ENCODE measurements around the gene ADAMTS18. TPM values are rescaled to one million over a fixed set of nuclear protein-coding genes. Genes with fewer than 3 reads are reported as not detected.

The ADAMTS18 gene
- total RNA-seq, 4 donors from 2014 or later = 2.8 to 21.1 (median 7.8) TPM

DNA sequence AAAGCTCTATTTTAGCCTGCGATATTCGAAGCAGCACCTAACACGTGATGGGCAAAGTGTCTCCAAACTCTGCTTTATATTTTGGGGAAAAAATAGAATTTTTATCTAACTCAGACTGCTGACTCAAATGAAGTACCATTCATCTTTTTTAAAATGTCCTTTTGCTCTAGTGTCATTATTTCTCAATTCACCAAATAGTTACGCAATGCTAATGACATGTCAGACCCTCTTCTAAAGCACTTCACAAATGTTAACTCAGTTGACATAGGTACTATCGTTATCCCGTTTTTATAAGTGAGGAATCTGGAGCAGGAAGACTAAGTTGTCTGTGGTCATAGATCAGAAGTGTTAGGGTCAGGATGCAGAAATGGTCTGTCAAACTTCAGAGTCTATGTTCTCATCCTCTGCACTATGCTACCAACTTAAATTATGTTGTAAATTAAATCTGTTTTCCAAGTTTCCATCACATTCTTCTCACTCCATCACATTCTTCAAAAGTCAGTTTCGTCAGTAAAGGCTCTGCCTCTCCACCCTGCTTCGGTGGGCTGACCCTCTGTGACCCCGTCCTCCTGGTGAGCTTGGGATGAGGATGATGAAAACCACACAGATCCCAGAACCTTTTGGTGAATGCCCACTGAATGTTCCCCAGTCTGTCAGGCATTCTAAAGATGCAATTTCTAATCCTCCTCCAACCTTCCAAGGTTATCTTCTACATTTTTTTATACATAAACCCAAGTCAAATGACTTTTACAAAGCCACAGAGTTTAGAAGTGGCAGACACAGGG, 102.8 kb downstream of the ADAMTS18 start:
- TF ChIP-seq, protein P1, sequence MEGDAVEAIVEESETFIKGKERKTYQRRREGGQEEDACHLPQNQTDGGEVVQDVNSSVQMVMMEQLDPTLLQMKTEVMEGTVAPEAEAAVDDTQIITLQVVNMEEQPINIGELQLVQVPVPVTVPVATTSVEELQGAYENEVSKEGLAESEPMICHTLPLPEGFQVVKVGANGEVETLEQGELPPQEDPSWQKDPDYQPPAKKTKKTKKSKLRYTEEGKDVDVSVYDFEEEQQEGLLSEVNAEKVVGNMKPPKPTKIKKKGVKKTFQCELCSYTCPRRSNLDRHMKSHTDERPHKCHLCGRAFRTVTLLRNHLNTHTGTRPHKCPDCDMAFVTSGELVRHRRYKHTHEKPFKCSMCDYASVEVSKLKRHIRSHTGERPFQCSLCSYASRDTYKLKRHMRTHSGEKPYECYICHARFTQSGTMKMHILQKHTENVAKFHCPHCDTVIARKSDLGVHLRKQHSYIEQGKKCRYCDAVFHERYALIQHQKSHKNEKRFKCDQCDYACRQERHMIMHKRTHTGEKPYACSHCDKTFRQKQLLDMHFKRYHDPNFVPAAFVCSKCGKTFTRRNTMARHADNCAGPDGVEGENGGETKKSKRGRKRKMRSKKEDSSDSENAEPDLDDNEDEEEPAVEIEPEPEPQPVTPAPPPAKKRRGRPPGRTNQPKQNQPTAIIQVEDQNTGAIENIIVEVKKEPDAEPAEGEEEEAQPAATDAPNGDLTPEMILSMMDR (IDR thresholded peaks at IDR 0.05) = no peak
- ATAC-seq (ENCODE audit: low FRiP score) = no peak
- DNase-seq (ENCODE audit: low spot score) = no peak

DNA sequence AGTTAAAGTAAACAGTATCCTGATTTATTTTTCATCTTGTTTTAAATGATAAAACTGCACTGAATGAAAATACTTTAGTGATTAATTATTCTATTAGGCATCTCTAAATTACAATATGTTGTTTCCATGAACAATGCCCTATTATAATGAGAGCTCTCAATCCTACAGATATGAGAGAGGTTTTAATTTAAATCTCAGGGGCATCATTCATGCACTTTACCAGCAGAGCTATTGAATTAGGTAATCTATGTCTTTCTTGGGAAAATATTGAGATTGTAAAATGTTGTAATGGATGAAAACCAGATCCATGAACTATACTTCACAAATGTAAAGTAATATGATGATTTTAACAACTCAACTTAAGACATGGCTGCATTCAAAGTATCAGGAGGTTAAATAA, 103.8 kb downstream of the ADAMTS18 start:
- TF ChIP-seq, protein P1 (IDR thresholded peaks at IDR 0.05) = no peak
- DNase-seq (ENCODE audit: low spot score) (no peak), ATAC-seq (ENCODE audit: low FRiP score) (no peak)

DNA sequence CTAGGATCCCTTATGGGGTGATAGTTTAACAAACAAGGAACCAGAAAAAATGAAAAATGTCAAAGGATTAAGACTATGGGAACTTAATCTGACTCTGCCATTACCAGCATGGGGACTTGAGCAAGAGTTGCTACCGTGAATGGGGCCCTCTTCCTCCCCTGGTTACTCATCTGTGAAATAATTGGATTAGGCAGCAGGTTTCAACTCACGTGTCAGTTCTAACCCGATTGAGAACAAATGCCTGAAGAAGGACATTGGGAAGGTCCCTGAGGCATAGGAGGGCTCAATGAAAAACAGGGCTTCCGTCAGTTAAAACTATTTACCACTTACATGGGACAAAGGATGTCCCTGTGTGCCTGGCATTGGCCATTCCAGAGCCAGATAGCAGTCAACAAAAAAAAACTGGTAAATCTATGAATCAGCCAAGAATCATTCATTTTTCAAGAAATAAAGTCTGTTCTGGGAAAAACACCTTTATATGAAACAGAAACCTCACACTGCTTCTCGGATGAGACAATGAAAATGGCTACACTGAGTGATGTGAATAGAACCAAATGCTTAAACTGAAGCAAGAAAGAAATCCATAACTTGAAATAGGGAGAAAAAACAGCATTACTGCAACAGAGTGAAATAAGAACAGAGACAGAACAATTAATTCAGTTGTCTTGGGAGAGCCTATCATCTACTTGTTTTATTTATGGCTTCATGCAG, 104.3 kb downstream of the ADAMTS18 start:
- TF ChIP-seq, protein P1 (IDR thresholded peaks at IDR 0.05) = no peak
- DNase-seq (ENCODE audit: low spot score) (no peak), ATAC-seq (ENCODE audit: low FRiP score) (no peak)

DNA sequence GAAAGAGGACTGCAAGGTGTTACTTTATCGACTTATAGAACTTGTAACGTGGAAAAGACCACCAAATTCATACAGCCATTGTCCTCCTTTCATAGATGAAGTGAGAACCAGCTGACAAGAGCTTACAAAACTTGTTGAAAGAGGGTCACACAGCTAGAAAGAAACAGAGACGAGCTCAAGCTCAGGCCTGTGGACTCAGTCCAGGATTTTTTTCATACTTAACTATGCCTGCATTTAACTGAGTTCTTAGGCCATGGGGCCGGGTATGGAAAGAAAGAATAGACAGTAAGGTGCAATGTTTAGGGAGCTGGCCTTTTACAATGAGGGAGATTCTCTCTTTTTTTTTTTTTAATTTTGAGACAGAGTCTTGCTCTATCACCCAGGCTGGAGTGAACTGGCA, 106.1 kb downstream of the ADAMTS18 start:
- no peak for DNase-seq (ENCODE audit: low spot score)

DNA sequence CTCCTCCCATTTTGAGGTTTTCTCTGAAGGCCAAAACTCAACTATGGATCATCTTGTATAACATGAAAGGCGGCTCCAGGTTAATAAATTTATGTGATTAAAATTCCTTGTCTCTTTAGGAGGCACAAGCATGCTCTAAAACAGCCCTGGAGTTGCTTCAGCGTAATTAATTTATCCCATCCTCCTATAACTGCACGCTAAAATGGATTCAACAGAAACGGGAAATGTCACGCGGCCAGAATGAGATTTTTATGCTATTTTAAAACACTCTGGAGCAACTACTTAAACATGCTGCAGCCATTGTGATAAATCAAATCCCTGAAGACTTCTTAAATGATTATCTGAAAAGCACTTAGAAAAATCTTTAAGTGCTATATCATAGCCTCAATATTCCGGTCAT, 106.6 kb downstream of the ADAMTS18 start:
- DNase-seq (ENCODE audit: low spot score) = no peak
- TF ChIP-seq, protein P1 (IDR thresholded peaks at IDR 0.05) = no peak
- ATAC-seq (ENCODE audit: low FRiP score) = no peak

More for the DNA sequence above, 106.1 kb downstream of the ADAMTS18 start:
- TF ChIP-seq, protein P1 (IDR thresholded peaks at IDR 0.05) = no peak
- no peak for ATAC-seq (ENCODE audit: low FRiP score)

DNA sequence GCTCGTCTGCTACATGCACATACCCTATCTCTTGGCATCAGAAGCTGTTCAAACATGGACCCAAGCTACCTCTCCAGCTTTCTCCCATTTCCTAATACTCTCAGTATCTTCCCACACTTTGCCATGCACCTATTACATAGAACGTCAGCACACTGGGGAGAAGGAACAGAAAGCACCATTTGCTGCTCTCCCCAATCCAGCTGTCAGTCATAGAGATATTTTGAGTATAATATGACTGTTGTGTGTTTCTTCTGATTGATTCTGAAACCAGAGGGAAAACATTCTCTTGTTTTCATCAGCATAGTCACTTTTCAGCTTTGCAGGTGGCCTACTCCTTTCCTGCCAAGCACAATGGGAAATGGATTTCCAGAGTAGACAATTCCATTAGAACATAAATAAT, 107.1 kb downstream of the ADAMTS18 start:
- TF ChIP-seq, protein P1 (IDR thresholded peaks at IDR 0.05) = no peak
- DNase-seq (ENCODE audit: low spot score) (no peak), ATAC-seq (ENCODE audit: low FRiP score) (no peak)
